AG09319 (cell line): ENCODE measurements around the gene GRK2.
"Not testable (repeated sequence)": the region's sequence is repeated elsewhere in the genome, so short reads cannot be mapped to it uniquely, and the experiment has no call there.

Source experiments
- DNase-seq: peaks from one replicate; pipeline ENCODE4 v3.0.0-alpha.2; 2010; ENCODE audit warnings: low read depth; ENCODE audit errors: extremely low read depth
- CTCF ChIP-seq: IDR thresholded peaks from 2 replicates; pipeline ENCODE4 v1.5.1; 2011; ENCODE audit warnings: low read depth, mild to moderate bottlenecking, inconsistent platforms, low read length, moderate library complexity

Gene GRK2

DNA sequence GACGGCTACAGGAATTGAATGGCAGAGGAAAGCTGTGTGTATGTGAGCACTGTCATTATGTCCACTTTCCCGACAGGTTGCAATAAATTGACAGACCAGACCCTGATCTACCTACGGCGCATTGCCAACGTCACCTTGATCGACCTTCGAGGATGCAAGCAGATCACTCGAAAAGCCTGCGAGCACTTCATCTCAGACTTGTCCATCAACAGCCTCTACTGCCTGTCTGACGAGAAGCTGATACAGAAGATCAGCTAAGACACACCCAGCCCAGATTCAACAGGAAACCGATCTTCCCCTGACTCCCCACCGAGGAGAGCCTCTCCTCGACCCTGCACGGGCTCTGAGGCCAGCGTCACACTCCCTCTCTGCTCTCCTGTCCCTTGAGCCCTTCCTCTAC lies 11.5 kb upstream of the GRK2 start:
- no peak for DNase-seq
- TF ChIP-seq CTCF, result no peak

GRCh38 chr11:67255353-67255752 lies 10.9 kb upstream of the GRK2 start:
- no peak for DNase-seq
- TF ChIP-seq CTCF, result no peak

GRCh38 chr11:67255864-67256263 lies 10.4 kb upstream of the GRK2 start:
- no peak for DNase-seq
- TF ChIP-seq CTCF, result no peak

DNA sequence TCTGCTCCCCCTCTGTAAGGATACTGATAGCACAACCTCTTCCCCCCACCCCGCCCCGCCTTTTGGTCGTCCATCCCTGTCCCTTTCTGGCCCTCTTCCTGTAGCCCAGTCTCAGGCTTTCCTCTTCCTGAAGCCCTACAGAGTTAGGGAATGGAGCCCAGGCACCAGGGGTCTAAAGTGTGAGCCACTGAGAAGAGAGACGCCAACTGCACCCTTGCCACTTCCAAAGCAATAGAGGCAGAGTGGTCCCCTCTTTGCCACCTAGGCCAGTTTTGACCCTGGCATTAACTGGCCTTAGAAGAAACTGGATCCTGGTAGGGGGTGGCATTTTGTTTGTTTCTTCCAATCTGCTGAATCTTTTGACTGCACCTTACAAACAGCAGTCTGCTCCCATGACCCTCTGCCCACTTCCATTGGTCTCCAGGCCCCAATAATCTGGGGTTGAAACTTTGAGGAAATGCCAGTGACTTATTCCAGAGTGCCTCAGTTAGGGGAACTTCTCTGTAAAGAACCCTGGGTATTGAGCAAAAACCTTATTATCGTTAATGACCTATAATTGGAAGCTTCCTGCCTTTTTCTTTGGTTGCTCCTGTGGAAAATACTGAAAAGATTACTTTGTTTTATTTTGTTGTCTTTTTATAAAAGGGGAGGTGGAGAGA lies 9.7 kb upstream of the GRK2 start:
- TF ChIP-seq CTCF, result no peak
- no peak for DNase-seq

DNA sequence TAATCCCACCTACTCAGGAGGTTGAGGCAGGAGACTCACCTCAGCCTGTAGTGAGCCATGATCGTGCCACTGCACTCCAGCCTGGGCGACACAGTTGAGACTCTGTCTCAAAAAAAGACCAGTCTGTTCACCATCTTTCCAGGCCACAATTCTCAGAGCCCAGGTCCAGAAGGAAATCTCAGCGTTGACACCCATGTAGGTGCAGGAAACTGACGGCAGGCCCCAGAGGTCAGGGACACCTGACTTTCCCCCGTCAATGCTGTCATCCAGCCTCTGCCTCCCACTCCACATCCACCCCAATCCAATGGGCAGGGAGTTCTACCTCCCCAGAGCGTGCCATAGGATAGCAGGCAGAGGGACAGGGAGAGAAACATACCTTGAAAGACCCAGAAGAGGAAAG lies 5.9 kb upstream of the GRK2 start:
- TF ChIP-seq CTCF, result no peak
- no peak for DNase-seq

DNA sequence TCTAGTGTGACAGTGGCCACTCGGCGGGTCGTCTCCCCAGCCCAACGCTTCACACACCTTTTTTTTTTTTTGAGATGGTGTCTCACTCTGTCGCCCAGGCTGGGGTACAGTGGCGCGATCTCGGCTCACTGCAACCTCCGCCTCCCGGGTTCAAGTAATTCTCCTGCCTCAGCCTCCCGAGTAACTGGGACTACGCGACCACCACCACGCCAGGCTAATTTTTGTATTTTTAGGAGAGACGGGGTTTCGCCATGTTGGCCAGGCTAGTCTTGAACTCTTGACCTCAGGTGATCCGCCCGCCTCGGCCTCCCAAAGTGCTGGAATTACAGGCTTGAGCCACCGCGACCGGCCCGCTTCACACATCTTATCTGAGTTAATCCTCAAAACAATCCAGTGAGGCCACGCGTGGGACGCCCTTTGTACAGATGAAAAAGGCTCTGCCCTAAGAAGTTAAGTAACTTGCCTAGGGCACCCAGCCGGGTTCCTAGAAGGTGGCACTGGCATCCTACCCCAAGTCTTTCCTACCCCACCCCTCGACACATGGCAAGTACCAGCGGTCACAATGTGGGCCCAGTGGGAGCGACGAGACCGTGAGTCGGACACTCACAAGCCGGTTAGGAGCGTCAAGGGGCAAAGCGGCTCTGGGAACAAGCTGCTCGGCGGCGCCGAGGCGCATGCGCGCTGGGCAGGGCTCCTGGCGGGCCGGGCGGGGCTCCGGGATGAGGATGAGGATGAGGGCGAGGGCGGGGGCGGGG lies 5.2 kb upstream of the GRK2 start:
- not testable (repeated sequence) for DNase-seq

DNA sequence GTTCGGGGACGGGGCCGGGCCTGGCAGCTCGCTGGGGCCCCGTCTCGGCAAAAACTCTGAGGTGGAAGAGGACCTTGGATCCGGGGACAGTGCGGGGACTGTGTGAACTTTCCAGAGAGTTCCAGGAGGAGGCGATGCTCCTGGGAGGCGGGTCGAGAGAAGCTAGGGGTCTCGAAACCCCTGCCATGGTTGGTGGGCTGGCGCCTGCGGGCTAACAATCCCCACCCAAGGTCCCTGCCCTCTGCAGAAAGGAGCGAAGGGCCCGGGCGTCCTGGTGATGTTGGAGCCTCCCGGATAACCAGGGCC lies 4.7 kb upstream of the GRK2 start:
- peak; percentile 26 for TF ChIP-seq CTCF
- no peak for DNase-seq
